Panc1 (cell line): ENCODE measurements around the gene BMX.

ENCODE experiments used
- CTCF ChIP-seq: fragments of 450-650 bp; IDR thresholded peaks from 2 replicates; pipeline ENCODE4 v1.5.1; 2017; ENCODE audit warnings: mild to moderate bottlenecking
- REST ChIP-seq, 2 experiments: IDR thresholded peaks; 2 replicates each; pipeline ENCODE4 v1.6.1; 2011 to 2012; ENCODE audit warnings: low read depth in 2 of 2, control low read depth in 1 of 2, low read length in 1 of 2, mild to moderate bottlenecking in 1 of 2, moderate library complexity in 1 of 2; ENCODE audit not compliant: insufficient read depth in 1 of 2
- SIN3A ChIP-seq: IDR thresholded peaks from 2 replicates; pipeline ENCODE4 v1.6.1; 2012; ENCODE audit warnings: low read depth, mild to moderate bottlenecking, low read length, moderate library complexity, borderline replicate concordance; ENCODE audit not compliant: insufficient read depth

- no peak for TF ChIP-seq CTCF
- no peak for TF ChIP-seq SIN3A
- TF ChIP-seq REST (IDR thresholded peaks at IDR 0.05; ENCODE audit: insufficient read depth in 1 of 2, low read depth in 2 of 2, low read length in 1 of 2), result no peak
Observed at GRCh38 chrX:15523088-15523487, 22.5 kb downstream of the BMX start.
